Spleen (tissue), 11 donors: ENCODE data around the gene GMEB1. TPM values are rescaled to one million over a fixed set of nuclear protein-coding genes. Genes with fewer than 3 reads are reported as not detected.
"Not testable (repeated sequence)": the region's sequence is repeated elsewhere in the genome, so short reads cannot be mapped to it uniquely, and the experiment has no call there.

Experiments used
- DNase-seq: peaks from one replicate; pipeline ENCODE4 v3.0.0-alpha.2; 2020
- H3K27ac ChIP-seq, 8 donors: fragments of 200-600 bp; sonication (generic) in 7 of 8; 1 replicate in 4 of 8; 2 replicates in 4 of 8; pipeline versions ENCODE4 v1.5.0 to v1.8.0; 2016 to 2021; ENCODE audit warnings: inconsistent platforms in 4 of 8, mild to moderate bottlenecking in 4 of 8, moderate library complexity in 1 of 8
- H3K27me3 ChIP-seq, 7 donors: fragments of 200-600 bp; sonication (generic) in 6 of 7; replicated peaks in 1 of 7; 1 replicate in 4 of 7; 2 replicates in 3 of 7; pipeline versions ENCODE4 v1.5.0 to v1.8.0; 2016 to 2021; ENCODE audit warnings: inconsistent platforms in 3 of 7, mild to moderate bottlenecking in 1 of 7
- H3K36me3 ChIP-seq, 6 donors: fragments of 200-600 bp; sonication (generic) in 5 of 6; 1 replicate in 4 of 6; 2 replicates in 2 of 6; pipeline versions ENCODE4 v1.5.0 to v1.8.0; 2016 to 2021; ENCODE audit warnings: inconsistent platforms in 2 of 6
- H3K4me1 ChIP-seq, 6 donors: fragments of 200-600 bp; sonication (generic) in 5 of 6; 1 replicate in 3 of 6; 2 replicates in 3 of 6; pipeline versions ENCODE4 v1.5.0 to v1.8.0; 2016 to 2021; ENCODE audit warnings: inconsistent platforms in 3 of 6
- H3K4me3 ChIP-seq, 8 donors: fragments of 200-600 bp; sonication (generic) in 7 of 8; 1 replicate in 4 of 8; 2 replicates in 4 of 8; pipeline versions ENCODE4 v1.5.0 to v1.8.0; 2016 to 2021; ENCODE audit warnings: inconsistent platforms in 4 of 8, mild to moderate bottlenecking in 4 of 8, moderate library complexity in 2 of 8
- H3K9me3 ChIP-seq, 8 donors: fragments of 200-600 bp; sonication (generic) in 7 of 8; 1 replicate in 4 of 8; 2 replicates in 4 of 8; pipeline versions ENCODE4 v1.5.0 to v1.8.0; 2016 to 2021; ENCODE audit warnings: inconsistent platforms in 4 of 8
- CTCF ChIP-seq, 11 experiments: fragments of 200-600 bp in 7 of 11; fragments of 450-650 bp in 4 of 11; sonication (generic) in 4 of 11; IDR thresholded peaks in 8 of 11; conservative IDR thresholded peaks in 3 of 11; 1 replicate in 7 of 11; 2 replicates in 4 of 11; pipeline versions ENCODE4 v1.4.0 to v1.8.0; 2016 to 2021; ENCODE audit warnings: antibody characterized with exemption in 11 of 11, inconsistent platforms in 4 of 11, mild to moderate bottlenecking in 1 of 11
- POLR2A ChIP-seq, 3 donors: fragments of 450-650 bp; IDR thresholded peaks; one replicate each; pipeline ENCODE4 v1.5.1; 2017; ENCODE audit warnings: antibody characterized with exemption in 3 of 3, mild to moderate bottlenecking in 1 of 3
- POLR2AphosphoS5 ChIP-seq, 3 donors: sonication (generic); formaldehyde crosslinking; IDR thresholded peaks; one replicate each; pipeline ENCODE4 v1.5.1; 2017; ENCODE audit warnings: antibody characterized with exemption in 3 of 3
- WGBS, 5 donors: extraction: QIAGEN DNeasy Blood & Tissue Kit in 3 of 5; methylation state at CpG; one replicate each; pipeline versions ENCODE4 v1.1.5 to v1.1.7; 2013 to 2018; 5-methylcytosine and 5-hydroxymethylcytosine counted together
- intact Hi-C: fragments of 100-400 bp; cut with DNase I; formaldehyde crosslinking; loops from one replicate; pipeline ENCODE4 v1.15.0; 2023; ENCODE audit warnings: low total_unique reads
- polyA plus RNA-seq, 3 donors: library from polyadenylated mRNA; stranded (reverse); fragments of 200-250 nt; gene quantifications; one replicate each; pipeline ENCODE4 v1.2.1, GENCODE V29; 2013
- total RNA-seq, 7 donors: library from RNA; depleted of rRNA in 3 of 7; stranded (reverse); fragments of >200 nt in 3 of 7; fragmentation: NEBNext Ultra II Directional in 4 of 7; extraction: Animal tissue kit (Norgen Biotek cat#: 25700) in 4 of 7; gene quantifications; one replicate each; pipeline versions ENCODE4 v1.1.0 to v1.2.1, GENCODE V29; 2016 to 2021
- donor health status: healthy with polysubstance abuse.
- donor health status: DM: no; HTN: no; CAD: no; lungs with moderate emphysema.
- donor health status: DM: no; HTN: no; CAD: no.
- donor health status: Bipolar disorder and iron deficiency.
- donor health status: healthy.
- donor health status: DM: no; HTN: no; CAD: no.
- donor health status: DM: yes; HTN: yes; CAD: no.

The GMEB1 gene
- total and polyA plus RNA-seq, 10 donors, result 3.6 to 20.6 (median 16.4) TPM

DNA sequence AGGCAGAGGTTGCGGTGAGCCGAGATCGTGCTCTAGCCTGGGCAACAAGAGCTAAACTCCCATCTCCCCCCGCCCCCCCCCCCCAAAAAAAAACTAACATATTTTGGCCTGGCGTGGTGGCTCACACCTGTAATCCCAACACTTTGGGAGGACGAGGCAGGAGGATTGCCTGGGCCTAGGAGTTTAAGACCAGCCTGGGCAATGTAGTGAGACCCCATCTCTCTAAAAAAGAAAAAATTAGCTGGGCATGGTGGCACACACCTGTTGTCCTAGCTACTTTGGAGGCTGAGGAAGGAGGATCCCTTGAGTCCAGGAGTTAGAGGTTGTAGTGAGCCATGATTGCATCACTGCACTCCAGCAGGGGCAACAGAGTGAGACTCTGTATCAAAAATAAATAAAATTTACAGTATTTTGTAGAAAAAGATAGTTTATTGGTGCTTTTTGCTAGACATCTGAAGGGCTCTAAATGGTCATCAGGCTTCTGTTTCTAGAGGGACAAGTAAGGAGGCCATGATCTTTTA is 77.1 kb downstream of the GMEB1 start:
- Histone ChIP-seq H3K36me3 (peaks cover 0 to 94% (median 50%) of the 10 kb centered on the region in 6 donors), H3K4me1 (peaks cover 53 to 100% (median 94%) of the 10 kb centered on the region in 6 donors), H3K9me3 (no peaks in the 10 kb centered on the region), H3K27me3 (no peaks in the 10 kb centered on the region), H3K27ac (peak overlapping the region in 1 of 8 donors; percentile 15), H3K4me3 (no peak overlapping the region)
- 92 to 98% (median 96%) methylated on average over 6 of the region's 6 CpGs for WGBS, 5 donors
- no peak for TF ChIP-seq CTCF (IDR thresholded peaks at IDR 0.05 in 8 of 11, conservative IDR thresholded peaks at IDR 0.05 in 3 of 11)
- TF ChIP-seq POLR2AphosphoS5 (IDR thresholded peaks at IDR 0.05), result no peak
- no peak for TF ChIP-seq POLR2A (IDR thresholded peaks at IDR 0.05)
- intact Hi-C loops, result no loop called here
- no peak for DNase-seq

DNA sequence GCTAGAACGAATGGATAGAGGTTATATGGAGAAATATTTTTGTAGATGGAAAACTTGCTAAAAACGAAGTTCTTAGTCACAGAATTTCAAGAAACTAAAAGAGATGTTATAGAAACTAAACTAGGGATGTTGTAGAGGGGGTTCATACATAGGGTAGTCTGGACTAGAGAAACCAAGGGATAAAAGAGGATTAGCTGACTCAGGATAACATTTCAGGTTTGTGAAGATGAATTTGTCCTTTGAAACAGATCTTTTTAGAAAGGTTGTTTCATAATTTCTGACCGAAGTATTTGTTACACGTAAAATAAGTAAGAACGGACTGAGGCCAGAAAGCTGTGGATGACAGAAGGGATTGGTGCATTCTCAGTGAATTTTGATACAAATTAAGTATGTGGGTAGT is 81.7 kb downstream of the GMEB1 start:
- Histone ChIP-seq H3K27ac (no peak overlapping the region), H3K36me3 (peaks cover 0 to 91% (median 11%) of the 10 kb centered on the region in 6 donors), H3K4me3 (no peak overlapping the region), H3K27me3 (no peaks in the 10 kb centered on the region), H3K4me1 (peaks cover 69 to 100% (median 98%) of the 10 kb centered on the region in 6 donors), H3K9me3 (no peaks in the 10 kb centered on the region)
- WGBS, 5 donors, result 80 to 86% (median 82%) methylated on average over 5 of the region's 5 CpGs
- TF ChIP-seq CTCF (IDR thresholded peaks at IDR 0.05 in 8 of 11, conservative IDR thresholded peaks at IDR 0.05 in 3 of 11) (no peak), POLR2A (IDR thresholded peaks at IDR 0.05) (no peak), POLR2AphosphoS5 (IDR thresholded peaks at IDR 0.05) (no peak)
- intact Hi-C loops, result no loop called here
- DNase-seq, result no peak

GRCh38 chr1:28750771-28751294 is 82.2 kb downstream of the GMEB1 start:
- H3K36me3 ChIP-seq, result peaks cover 0 to 90% (median 11%) of the 10 kb centered on the region in 6 donors
- 83 to 90% (median 85%) methylated on average over 8 of the region's 8 CpGs for WGBS, 5 donors
- peak overlapping the region in 1 of 8 donors; percentile 0 for H3K27ac ChIP-seq
- H3K4me3 ChIP-seq, H3K9me3 ChIP-seq, intact Hi-C loops, DNase-seq, H3K27me3 ChIP-seq: not testable (repeated sequence)
- H3K4me1 ChIP-seq, result peaks cover 66 to 100% (median 99%) of the 10 kb centered on the region in 6 donors

DNA sequence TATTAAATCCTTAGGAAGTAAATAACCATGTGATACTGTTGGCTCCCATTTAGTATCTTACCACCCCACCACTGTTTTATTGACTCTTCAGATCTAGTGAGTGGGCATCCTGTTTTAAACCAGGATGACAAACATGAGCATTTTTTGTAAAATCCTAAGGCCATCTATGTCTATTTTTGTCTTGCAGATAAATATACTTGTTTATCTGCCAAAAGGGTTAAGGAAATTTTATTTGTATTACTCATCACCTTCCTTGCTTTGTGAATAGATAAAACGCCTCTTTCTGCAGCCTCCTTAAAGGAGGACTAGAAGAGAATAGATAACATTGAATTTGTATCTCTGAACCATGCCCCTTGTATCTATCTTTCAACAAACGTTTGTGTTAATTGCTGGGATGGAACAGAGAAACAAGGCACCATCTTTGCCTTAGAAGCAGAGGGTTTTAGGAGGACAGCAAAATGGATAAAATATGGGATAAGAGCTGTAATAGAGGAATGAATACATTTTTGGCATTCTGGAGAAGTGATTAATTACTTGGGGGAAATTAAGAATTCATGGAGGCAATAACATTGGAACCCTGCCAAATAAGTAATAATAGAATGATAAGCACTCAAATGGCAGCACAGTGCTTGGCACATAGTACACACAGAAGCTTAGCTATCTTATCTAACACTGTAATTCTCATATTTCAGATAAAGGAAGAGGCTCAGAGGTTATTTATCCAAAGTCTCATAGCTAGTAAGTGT is 82.9 kb downstream of the GMEB1 start:
- intact Hi-C loops, result no loop called here
- Histone ChIP-seq H3K9me3 (no peaks in the 10 kb centered on the region), H3K27ac (peak overlapping the region in 2 of 8 donors; percentile 0 to 9), H3K4me3 (peak overlapping the region in 1 of 8 donors; percentile 12), H3K27me3 (no peaks in the 10 kb centered on the region), H3K4me1 (peaks cover 66 to 100% (median 99%) of the 10 kb centered on the region in 6 donors), H3K36me3 (peaks cover 0 to 88% (median 11%) of the 10 kb centered on the region in 6 donors)
- no peak for DNase-seq
- 31 to 63% (median 50%) methylated on average over 2 of the region's 2 CpGs for WGBS, 5 donors
- TF ChIP-seq CTCF (IDR thresholded peaks at IDR 0.05 in 8 of 11, conservative IDR thresholded peaks at IDR 0.05 in 3 of 11) (no peak), POLR2A (IDR thresholded peaks at IDR 0.05) (no peak), POLR2AphosphoS5 (IDR thresholded peaks at IDR 0.05) (no peak)
